GOT3 (cell line): Measurements from ENCODE around the gene MRPL33.

Source experiments
- DNase-seq: peaks from one replicate; lab custom pipeline; 2025; ENCODE audit warnings: mixed read lengths; lab: John Stamatoyannopoulos, UW

Gene MRPL33

DNA sequence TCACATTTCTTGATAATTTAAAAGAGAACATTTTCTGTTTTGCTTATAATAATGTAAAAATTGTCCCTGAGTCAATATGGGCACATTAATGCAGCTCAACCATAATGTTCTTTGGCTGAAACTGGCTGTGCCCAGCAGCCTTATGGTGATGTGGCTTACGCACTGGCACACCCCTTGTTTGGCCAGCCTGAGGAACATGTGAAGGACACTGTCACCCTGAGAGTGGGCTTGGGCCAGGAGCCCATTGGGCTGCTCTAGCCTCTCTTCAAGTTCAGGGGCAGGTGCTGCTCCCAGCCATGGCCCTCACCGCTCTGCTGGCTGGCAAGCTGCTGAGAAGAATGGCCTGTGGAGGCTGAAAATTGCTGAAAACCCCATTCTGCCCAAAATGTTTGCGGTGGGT, 37.5 kb downstream of the MRPL33 start:
- no peak for DNase-seq

- no peak for DNase-seq
Measured at GRCh38 chr2:27809761-27810241, 38.3 kb downstream of the MRPL33 start.

DNA sequence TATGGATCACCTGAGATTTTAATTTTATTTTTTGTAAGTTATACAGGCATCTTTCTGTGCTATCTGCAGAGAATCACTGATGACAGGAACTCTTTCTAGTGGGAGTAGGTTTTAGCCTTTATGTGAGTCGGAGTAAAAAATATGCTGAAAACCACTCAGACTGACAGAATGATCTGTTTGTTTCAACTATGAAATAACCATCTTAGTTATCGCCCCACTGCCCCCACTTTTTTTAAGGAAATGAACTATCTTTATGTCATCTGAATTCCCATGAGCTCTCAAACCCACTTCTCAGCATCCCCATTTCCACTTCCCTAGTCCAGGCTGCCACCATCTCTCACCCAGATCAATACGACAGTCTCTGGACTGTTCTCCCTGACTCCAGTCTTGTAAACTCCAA, 38.9 kb downstream of the MRPL33 start:
- no peak for DNase-seq

DNA sequence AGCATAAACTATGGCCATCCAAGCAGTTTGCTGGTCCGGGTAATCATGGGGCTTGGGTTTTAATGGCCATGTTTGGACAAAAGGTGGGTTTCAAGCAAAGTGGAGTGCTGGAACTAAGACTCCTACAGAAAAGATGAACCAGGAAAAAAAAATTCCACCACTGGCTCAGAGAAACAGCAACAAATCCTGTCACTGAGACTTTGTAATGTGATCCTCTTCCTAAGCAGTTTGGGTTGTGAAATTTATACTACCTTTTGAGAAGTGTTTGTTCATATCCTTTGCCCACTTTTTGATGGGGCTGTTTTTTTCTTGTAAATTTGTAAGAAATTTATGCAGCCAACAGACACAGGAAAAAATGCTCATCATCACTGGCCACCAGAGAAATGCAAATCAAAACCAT, 40.2 kb downstream of the MRPL33 start:
- no peak for DNase-seq

GRCh38 chr2:27814758-27815157, 43.2 kb downstream of the MRPL33 start:
- no peak for DNase-seq

DNA sequence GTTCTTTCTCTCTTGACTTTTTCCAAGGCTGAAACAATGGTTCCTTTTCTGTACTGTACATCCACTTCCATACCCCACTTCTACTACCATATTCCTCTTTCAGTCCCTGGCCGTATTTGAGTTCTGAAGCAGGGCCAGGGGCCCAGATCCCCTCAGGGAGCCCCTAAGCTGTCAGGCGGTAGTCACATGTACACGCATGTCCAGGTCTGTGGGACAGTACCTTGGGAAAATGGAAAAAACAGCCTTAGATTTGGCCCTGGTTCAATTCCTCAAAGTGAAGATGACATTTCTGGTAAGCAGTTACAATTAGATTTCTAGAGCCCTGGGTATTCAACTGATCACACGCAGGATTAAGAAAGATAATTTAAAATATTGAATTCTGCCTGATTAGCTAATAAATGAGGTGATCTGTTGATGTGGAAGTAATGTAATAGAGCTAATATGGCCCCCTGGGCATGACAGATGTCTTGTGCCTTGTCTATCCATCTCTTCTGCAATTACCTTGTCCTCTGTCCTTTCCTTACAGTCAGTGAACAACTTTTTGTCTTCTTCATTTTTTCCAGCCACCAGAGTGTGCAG, 44.4 kb downstream of the MRPL33 start:
- no peak for DNase-seq

- no peak for DNase-seq
Measured at GRCh38 chr2:27822049-27822448, 50.5 kb downstream of the MRPL33 start.

DNA sequence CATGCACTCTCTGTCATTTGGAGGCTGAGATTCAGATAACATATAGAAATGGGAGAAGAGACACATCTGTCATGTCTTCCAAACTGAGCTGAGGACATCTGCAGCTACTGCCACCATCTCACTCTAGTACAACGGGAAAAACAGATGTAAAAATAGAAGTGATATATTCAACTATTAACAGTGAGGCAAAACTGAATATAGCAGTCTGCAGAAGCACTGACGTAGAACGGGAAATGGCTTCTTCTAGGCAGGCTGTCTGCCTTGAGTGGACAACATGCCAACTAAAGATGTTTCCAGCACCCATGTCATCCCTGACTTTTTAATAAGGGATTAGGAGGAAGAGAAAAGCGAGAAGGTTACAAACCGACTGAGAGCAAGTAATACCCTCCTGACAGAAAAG, 51.6 kb downstream of the MRPL33 start:
- no peak for DNase-seq

- no peak for DNase-seq
Measured at GRCh38 chr2:27823569-27823968, 52.0 kb downstream of the MRPL33 start.

- no peak for DNase-seq
Measured at GRCh38 chr2:27824401-27824800, 52.9 kb downstream of the MRPL33 start.

DNA sequence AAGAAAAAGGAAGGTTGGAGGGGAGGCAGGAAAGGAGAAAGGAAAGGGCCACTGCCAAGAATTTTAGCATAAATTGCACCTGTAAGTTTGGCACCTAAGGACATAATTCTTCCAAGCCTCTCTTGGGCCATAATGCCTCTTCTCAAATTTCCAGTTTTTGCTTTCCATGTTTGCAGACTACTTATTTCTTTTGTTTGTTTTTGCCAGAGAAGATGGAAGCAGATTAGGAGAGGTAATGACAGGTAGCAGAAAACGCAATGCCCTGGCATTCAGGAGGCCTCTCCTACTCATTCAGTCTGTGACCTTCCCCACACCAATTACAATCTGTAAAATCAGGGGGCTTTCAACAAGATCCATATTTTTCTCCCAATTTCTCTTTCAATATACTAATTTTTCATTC, 56.8 kb downstream of the MRPL33 start:
- no peak for DNase-seq
